CD4-positive, alpha-beta T cell (primary cell): Measurements from ENCODE around the gene VAMP5. TPM values are rescaled to one million over a fixed set of nuclear protein-coding genes. Genes with fewer than 3 reads are reported as not detected.
A peak's percentile ranks its signal among the peaks of the same experiment; 100 is the strongest.

Experiments
- ATAC-seq: fragments of 200-7000 bp; cut with Tn5 transposase; one replicate; pipeline ENCODE4 v1.10.0; 2022; ENCODE audit warnings: mild to moderate bottlenecking; ENCODE audit not compliant: poor library complexity
- CTCF ChIA-PET: fragments of 350-600 bp; sonication (Branson Sonifier 250); formaldehyde crosslinking; loops from one replicate; lab custom pipeline; 2021; ENCODE audit warnings: antibody characterized with exemption, inconsistent platforms; lab: Charles Lee
- POLR2A ChIA-PET: fragments of 350-600 bp; sonication (Branson Sonifier 250); formaldehyde crosslinking; loops from one replicate; lab custom pipeline; 2021; ENCODE audit warnings: antibody characterized with exemption, inconsistent platforms; lab: Charles Lee
- DNase-seq, 14 experiments: peaks; one replicate each; pipeline ENCODE4 v3.0.0-alpha.2; 2013 to 2020; ENCODE audit warnings: mixed read lengths in 2 of 14
- H3K27ac ChIP-seq, 2 donors: one replicate each; pipeline versions ENCODE4 v1.5.1 to v1.7.0; 2013; ENCODE audit warnings: low read length in 2 of 2, low read depth in 1 of 2, mild to moderate bottlenecking in 1 of 2
- H3K27me3 ChIP-seq, 2 experiments: 1 replicate in 1 of 2; 2 replicates in 1 of 2; pipeline versions ENCODE4 v1.6.1 to v1.7.0; 2013; ENCODE audit warnings: low read length in 2 of 2, control low read depth in 1 of 2, mild to moderate bottlenecking in 1 of 2, moderate library complexity in 1 of 2; ENCODE audit not compliant: insufficient read depth in 2 of 2, control insufficient read depth in 1 of 2
- H3K36me3 ChIP-seq: one replicate; pipeline ENCODE4 v1.6.1; 2013; ENCODE audit warnings: low read length, control low read depth; ENCODE audit not compliant: insufficient read depth
- H3K4me1 ChIP-seq: one replicate; pipeline ENCODE4 v1.6.1; 2013; ENCODE audit warnings: low read length, control low read depth; ENCODE audit not compliant: insufficient read depth
- H3K4me3 ChIP-seq: one replicate; pipeline ENCODE4 v1.5.1; 2013; ENCODE audit warnings: mild to moderate bottlenecking, low read length, moderate library complexity
- H3K9me3 ChIP-seq, 2 experiments: 1 replicate in 1 of 2; 2 replicates in 1 of 2; pipeline versions ENCODE4 v1.6.1 to v1.7.0; 2013; ENCODE audit warnings: low read length in 2 of 2, mild to moderate bottlenecking in 2 of 2, control low read depth in 1 of 2, moderate library complexity in 1 of 2; ENCODE audit not compliant: control insufficient read depth in 1 of 2, insufficient read depth in 1 of 2
- H3K27ac Mint-ChIP-seq: one replicate; pipeline ENCODE4 v1.8.0; 2020; ENCODE audit warnings: mixed read lengths
- H3K27me3 Mint-ChIP-seq: one replicate; pipeline ENCODE4 v1.8.0; 2021; ENCODE audit warnings: mixed read lengths
- H3K36me3 Mint-ChIP-seq: one replicate; pipeline ENCODE4 v1.8.0; 2021; ENCODE audit warnings: low read depth, mixed read lengths
- H3K4me1 Mint-ChIP-seq: one replicate; pipeline ENCODE4 v1.8.0; 2021; ENCODE audit warnings: low read depth, mixed read lengths
- H3K4me3 Mint-ChIP-seq: one replicate; pipeline ENCODE4 v1.8.0; 2020; ENCODE audit warnings: mild to moderate bottlenecking, mixed read lengths
- H3K9me3 Mint-ChIP-seq: one replicate; pipeline ENCODE4 v1.8.0; 2020; ENCODE audit warnings: mixed read lengths
- intact Hi-C, 2 experiments: fragments of 100-400 bp; cut with DNase I in 1 of 2; cut with micrococcal nuclease in 1 of 2; formaldehyde crosslinking; loops; one replicate each; pipeline versions ENCODE4 v1.15.1 to v1.9.0; 2023 to 2025; cut with DNase I, micrococcal nuclease
- total RNA-seq, 174 experiments: library from RNA in 2 of 174; stranded (reverse) in 2 of 174; gene quantifications; one replicate each; pipeline ENCODE4 v1.2.3 and lab custom pipeline; 2021 to 2026
- TF ChIP-seq, protein P1 (sequence below): fragments of 200-600 bp; IDR thresholded peaks from one replicate; pipeline ENCODE4 v1.8.0; 2022; ENCODE audit warnings: antibody characterized with exemption, mild to moderate bottlenecking

VAMP5 gene
- total RNA-seq, 2 experiments from 2014 or later, result 17.0 to 17.2 TPM

DNA sequence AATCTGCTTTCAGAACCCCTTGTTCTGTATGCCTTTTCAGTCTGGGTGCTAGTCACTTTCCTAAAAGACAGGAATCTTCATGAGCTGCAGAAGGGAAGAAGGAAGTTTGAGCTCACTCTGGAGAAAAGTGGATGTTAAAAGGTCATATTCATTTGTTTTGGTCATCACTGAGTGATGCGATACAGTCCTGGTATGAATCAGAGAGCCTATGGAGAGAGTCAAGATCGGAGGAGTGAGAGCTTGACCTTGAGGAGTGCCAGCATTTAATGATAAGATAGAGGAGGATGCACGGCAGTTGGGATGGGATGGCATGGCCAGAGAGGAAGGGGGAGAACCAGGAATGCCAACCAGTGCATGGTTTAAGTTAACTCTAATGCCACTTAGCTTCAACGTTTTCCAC, 51.4 kb downstream of the VAMP5 start:
- Mint-ChIP-seq H3K36me3 (peaks cover 96% of the 10 kb centered on the region), H3K4me3 (no peak overlapping the region), H3K9me3 (no peaks in the 10 kb centered on the region), H3K27me3 (no peaks in the 10 kb centered on the region), H3K4me1 (peaks cover 11% of the 10 kb centered on the region), H3K27ac (no peak overlapping the region)
- peaks cover 6% of the 10 kb centered on the region for H3K4me1 ChIP-seq
- ChIA-PET CTCF (no interaction called here), POLR2A (interaction anchor here (0.8 kb wide), 1 partner anchor 19 kb away, joined by 3 read pairs; no protein-coding TSS in a partner anchor)
- DNase-seq, result no peak
- H3K9me3 ChIP-seq, result no peaks in the 10 kb centered on the region
- no peak overlapping the region for H3K4me3 ChIP-seq
- ATAC-seq, result no peak
- no peak overlapping the region for H3K27ac ChIP-seq
- intact Hi-C loops, result loop anchor here in 1 of 2 experiments (2.0 kb wide), 1 partner anchor 71 kb away; no protein-coding TSS in a partner anchor
- H3K27me3 ChIP-seq, result no peaks in the 10 kb centered on the region
- H3K36me3 ChIP-seq, result peaks cover 91% of the 10 kb centered on the region
- TF ChIP-seq, protein P1, sequence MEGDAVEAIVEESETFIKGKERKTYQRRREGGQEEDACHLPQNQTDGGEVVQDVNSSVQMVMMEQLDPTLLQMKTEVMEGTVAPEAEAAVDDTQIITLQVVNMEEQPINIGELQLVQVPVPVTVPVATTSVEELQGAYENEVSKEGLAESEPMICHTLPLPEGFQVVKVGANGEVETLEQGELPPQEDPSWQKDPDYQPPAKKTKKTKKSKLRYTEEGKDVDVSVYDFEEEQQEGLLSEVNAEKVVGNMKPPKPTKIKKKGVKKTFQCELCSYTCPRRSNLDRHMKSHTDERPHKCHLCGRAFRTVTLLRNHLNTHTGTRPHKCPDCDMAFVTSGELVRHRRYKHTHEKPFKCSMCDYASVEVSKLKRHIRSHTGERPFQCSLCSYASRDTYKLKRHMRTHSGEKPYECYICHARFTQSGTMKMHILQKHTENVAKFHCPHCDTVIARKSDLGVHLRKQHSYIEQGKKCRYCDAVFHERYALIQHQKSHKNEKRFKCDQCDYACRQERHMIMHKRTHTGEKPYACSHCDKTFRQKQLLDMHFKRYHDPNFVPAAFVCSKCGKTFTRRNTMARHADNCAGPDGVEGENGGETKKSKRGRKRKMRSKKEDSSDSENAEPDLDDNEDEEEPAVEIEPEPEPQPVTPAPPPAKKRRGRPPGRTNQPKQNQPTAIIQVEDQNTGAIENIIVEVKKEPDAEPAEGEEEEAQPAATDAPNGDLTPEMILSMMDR, result no peak

DNA sequence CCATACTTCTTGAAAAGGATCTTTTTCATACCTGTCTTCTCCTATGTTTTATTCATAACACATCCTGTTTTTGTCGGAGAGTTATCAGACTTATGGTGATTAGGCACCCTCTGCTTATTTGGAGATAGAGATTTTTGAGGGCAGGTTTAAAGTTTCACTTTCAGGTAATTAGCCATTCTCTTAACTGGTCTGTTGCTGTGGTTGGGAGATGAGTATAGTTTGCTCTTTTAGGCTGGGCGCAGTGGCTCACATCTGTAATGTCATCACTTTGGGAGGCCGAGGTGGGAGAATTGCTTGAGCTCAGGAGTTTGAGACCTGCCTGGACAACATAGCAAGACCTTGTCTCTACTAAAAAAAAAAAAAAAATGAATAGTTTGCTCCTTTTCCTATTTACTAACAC, 58.5 kb downstream of the VAMP5 start:
- peaks cover 95% of the 10 kb centered on the region for H3K36me3 ChIP-seq
- H3K36me3 Mint-ChIP-seq, result peaks cover 99% of the 10 kb centered on the region
- no peak overlapping the region for H3K27ac ChIP-seq
- intact Hi-C loops, result no loop called here
- no peak overlapping the region for H3K4me3 Mint-ChIP-seq
- H3K27me3 Mint-ChIP-seq, result no peaks in the 10 kb centered on the region
- TF ChIP-seq, protein P1, result no peak
- H3K4me3 ChIP-seq, result no peak overlapping the region
- CTCF ChIA-PET, result no interaction called here
- H3K9me3 Mint-ChIP-seq, result no peaks in the 10 kb centered on the region
- H3K4me1 ChIP-seq, result peaks cover 1% of the 10 kb centered on the region
- no peaks in the 10 kb centered on the region for H3K9me3 ChIP-seq
- peak in 1 of 14 experiments; percentile 24 for DNase-seq
- peaks cover 6% of the 10 kb centered on the region for H3K4me1 Mint-ChIP-seq
- no peaks in the 10 kb centered on the region for H3K27me3 ChIP-seq
- no peak for ATAC-seq
- peak overlapping the region; percentile 59 for H3K27ac Mint-ChIP-seq
- POLR2A ChIA-PET, result no interaction called here

Other genes with a start within 250 kb of the VAMP5 start
- gene RETSAT, start 229.9 kb upstream of the VAMP5 start, total RNA-seq, result 10 to 100 TPM; 19.2 to 22.2 TPM
- 10 to 100 TPM; 13.5 to 15.3 TPM for gene ELMOD3, start 229.7 kb upstream of the VAMP5 start, total RNA-seq
- 10 to 100 TPM; 21.7 to 23.3 TPM for gene CAPG, start 174.1 kb upstream of the VAMP5 start, total RNA-seq
- gene SH2D6, start 165.7 kb upstream of the VAMP5 start, total RNA-seq, result under 1 TPM in 1 of 2 experiments, not detected in 1; 0.30 TPM
- 100 to 1,000 TPM; 121 to 122 TPM for gene MAT2A, start 45.3 kb upstream of the VAMP5 start, total RNA-seq
- gene GGCX, start 22.9 kb upstream of the VAMP5 start, total RNA-seq, result 10 to 100 TPM; 22.9 to 27.6 TPM
- gene VAMP8, start 6.8 kb upstream of the VAMP5 start, total RNA-seq, result 10 to 100 TPM; 32.3 to 37.3 TPM
- gene RNF181, start 11.3 kb downstream of the VAMP5 start, total RNA-seq, result 10 to 100 TPM; 41.5 to 43.8 TPM
- 1 to 10 TPM; 6.6 to 7.0 TPM for gene TMEM150A, start 18.3 kb downstream of the VAMP5 start, total RNA-seq
- gene C2orf68, start 27.6 kb downstream of the VAMP5 start, total RNA-seq, result 10 to 100 TPM; 31.0 to 31.2 TPM
- 10 to 100 TPM; 48.1 to 51.2 TPM for gene USP39, start 31.8 kb downstream of the VAMP5 start, total RNA-seq
- not detected for gene SFTPB, start 83.8 kb downstream of the VAMP5 start, total RNA-seq
- gene GNLY, start 109.9 kb downstream of the VAMP5 start, total RNA-seq, result 10 to 100 TPM; 45.1 TPM
- gene ATOH8, start 169.6 kb downstream of the VAMP5 start, total RNA-seq, result not detected